Activated naive CD8-positive, alpha-beta T cell treated with anti-CD3 and anti-CD28 coated beads for 36 hours (primary cell): ENCODE measurements around the gene PACRG. TPM values are rescaled to one million over a fixed set of nuclear protein-coding genes. Genes with fewer than 3 reads are reported as not detected.

ENCODE experiments used
- DNase-seq: peaks from one replicate; pipeline ENCODE4 v3.0.0; 2021
- H3K27ac Mint-ChIP-seq: one replicate; pipeline ENCODE4 v1.8.0; 2022; ENCODE audit warnings: mild to moderate bottlenecking, moderate library complexity, mixed read lengths
- H3K27me3 Mint-ChIP-seq: one replicate; pipeline ENCODE4 v1.8.0; 2022; ENCODE audit warnings: mild to moderate bottlenecking, mixed read lengths
- H3K36me3 Mint-ChIP-seq: one replicate; pipeline ENCODE4 v1.8.0; 2021; ENCODE audit warnings: mild to moderate bottlenecking, mixed read lengths
- H3K4me1 Mint-ChIP-seq: one replicate; pipeline ENCODE4 v1.8.0; 2021; ENCODE audit warnings: mixed read lengths
- H3K4me3 Mint-ChIP-seq: one replicate; pipeline ENCODE4 v1.8.0; 2022; ENCODE audit warnings: mild to moderate bottlenecking, moderate library complexity, mixed read lengths
- H3K9me3 Mint-ChIP-seq: one replicate; pipeline ENCODE4 v1.8.0; 2022; ENCODE audit warnings: mixed read lengths
- total RNA-seq, 2 experiments: library from RNA; stranded (reverse); gene quantifications; one replicate each; pipeline ENCODE4 v1.2.3, GENCODE V29; 2021

The PACRG gene
- total RNA-seq, 2 experiments from 2014 or later: 0.50 TPM; not detected in 1

DNA sequence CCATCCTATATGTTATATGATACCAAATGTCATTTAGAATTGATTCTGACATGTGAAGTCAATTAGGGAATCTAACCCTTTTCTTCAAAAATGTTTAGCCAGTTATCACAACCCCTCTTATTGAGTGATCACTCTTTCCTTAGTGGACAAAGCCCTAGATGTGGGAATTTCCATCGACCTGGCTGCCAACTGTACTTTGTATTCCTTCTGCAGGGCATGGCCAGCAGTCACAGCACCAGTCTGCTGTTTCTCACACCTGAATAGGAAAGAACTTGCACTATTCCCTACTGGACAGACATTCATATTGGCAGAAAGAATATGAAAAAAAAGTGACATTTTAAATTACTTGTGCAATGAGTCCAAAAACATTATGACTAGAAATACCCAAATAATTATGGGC is 271.0 kb downstream of the PACRG start:
- no peaks in the 10 kb centered on the region for H3K36me3 Mint-ChIP-seq
- no peaks in the 10 kb centered on the region for H3K27me3 Mint-ChIP-seq
- peaks cover 3% of the 10 kb centered on the region for H3K4me1 Mint-ChIP-seq
- DNase-seq: no peak
- no peak overlapping the region for H3K4me3 Mint-ChIP-seq
- peaks cover 5% of the 10 kb centered on the region for H3K9me3 Mint-ChIP-seq
- H3K27ac Mint-ChIP-seq: no peak overlapping the region

DNA sequence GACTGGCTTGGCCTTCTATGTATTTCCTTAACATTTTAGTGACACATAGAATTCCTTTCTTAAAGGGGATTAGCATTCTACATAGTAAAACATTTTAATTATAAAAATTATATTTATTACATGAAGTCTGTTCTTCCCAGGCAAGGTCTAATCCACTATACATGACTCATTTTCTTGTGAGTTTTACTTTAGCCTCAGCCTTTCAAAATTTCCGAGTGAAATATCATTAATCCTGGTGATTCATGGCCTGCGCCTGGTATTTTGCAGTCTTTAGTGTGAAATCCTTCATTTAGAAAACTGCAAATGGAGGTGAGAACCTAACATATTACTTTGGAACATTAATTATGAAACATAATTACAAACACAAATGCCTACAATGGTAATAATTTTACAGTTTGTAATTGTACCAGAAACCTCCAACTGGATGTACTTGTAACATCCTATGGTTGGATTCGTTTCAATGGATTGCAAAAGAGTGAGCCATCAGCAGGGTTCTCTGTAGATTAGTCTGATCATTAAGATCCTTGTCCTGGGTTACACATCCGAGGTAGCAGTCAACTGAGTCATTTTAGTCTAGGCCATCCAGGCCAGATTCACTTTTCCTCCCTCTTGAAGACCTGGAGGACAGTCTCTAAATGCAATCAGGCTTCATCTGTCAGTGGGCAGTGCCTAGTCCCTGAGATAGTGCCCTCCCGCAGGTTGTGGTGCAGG is 272.0 kb downstream of the PACRG start:
- H3K4me3 Mint-ChIP-seq: no peak overlapping the region
- H3K4me1 Mint-ChIP-seq: peaks cover 3% of the 10 kb centered on the region
- no peaks in the 10 kb centered on the region for H3K36me3 Mint-ChIP-seq
- H3K27me3 Mint-ChIP-seq: no peaks in the 10 kb centered on the region
- peaks cover 8% of the 10 kb centered on the region for H3K9me3 Mint-ChIP-seq
- DNase-seq: no peak
- no peak overlapping the region for H3K27ac Mint-ChIP-seq

DNA sequence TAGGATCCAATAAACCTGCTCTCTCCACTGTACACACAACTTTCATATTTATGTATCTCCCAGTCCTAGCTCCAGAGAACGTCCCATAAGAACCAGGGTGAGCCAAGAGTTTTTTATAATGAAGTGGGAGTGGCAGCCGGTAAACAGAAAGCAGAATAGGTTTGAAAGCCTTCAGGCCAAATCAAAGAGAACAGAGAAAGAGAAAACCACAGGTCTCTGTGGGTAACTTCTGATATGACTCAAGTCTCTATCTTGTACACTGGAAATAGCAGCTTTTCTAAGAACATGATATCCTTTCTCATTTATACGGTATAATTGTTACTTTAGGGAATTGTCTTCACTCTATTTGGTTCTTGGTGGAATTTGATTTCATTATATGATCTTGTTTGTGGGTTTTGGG is 273.6 kb downstream of the PACRG start:
- Mint-ChIP-seq H3K27ac (no peak overlapping the region), H3K27me3 (no peaks in the 10 kb centered on the region), H3K4me1 (peaks cover 3% of the 10 kb centered on the region), H3K4me3 (no peak overlapping the region), H3K9me3 (peaks cover 4% of the 10 kb centered on the region), H3K36me3 (no peaks in the 10 kb centered on the region)
- no peak for DNase-seq

DNA sequence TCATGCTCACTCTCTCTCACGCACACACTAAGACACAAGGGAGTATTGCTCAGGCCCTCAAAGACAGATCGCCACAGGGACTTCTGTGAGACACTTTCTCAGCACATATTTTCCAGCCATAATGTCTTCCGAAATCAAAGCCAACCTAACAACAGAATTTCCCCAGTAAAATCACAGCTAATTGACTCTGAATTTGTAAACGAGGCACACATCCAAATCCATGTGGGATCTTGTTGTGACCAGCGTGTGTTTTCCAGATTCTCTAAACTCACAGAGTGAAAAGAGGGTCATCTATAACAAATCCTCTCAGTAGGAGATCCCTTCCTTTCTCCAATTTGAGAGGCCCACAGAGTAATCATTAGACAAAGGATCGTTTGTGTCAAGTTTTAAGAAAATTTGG is 280.4 kb downstream of the PACRG start:
- no peak for DNase-seq
- no peaks in the 10 kb centered on the region for H3K36me3 Mint-ChIP-seq
- H3K9me3 Mint-ChIP-seq: peaks cover 5% of the 10 kb centered on the region
- no peak overlapping the region for H3K4me3 Mint-ChIP-seq
- H3K27me3 Mint-ChIP-seq: no peaks in the 10 kb centered on the region
- no peaks in the 10 kb centered on the region for H3K4me1 Mint-ChIP-seq
- no peak overlapping the region for H3K27ac Mint-ChIP-seq

DNA sequence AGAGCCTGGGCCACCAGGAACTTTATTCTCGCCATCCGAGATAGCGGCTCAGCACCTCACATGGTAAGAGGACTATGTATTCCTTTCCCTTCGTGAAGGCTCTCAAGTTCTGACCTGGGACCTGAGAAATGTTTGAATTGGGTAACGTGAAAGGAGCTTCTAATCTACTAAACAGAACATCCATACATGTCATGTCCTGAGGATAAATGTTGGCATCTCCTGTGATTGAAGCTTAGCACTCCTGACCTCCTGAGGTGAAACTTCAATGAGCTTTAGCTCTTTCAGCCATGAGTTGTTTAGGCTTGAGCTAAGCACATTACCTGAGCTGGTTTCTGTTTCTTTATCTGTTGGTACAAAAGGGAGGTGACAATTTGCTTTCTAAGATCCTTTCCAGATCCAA is 280.9 kb downstream of the PACRG start:
- no peaks in the 10 kb centered on the region for H3K36me3 Mint-ChIP-seq
- no peak overlapping the region for H3K27ac Mint-ChIP-seq
- DNase-seq: no peak
- H3K4me1 Mint-ChIP-seq: no peaks in the 10 kb centered on the region
- peaks cover 5% of the 10 kb centered on the region for H3K9me3 Mint-ChIP-seq
- no peak overlapping the region for H3K4me3 Mint-ChIP-seq
- no peaks in the 10 kb centered on the region for H3K27me3 Mint-ChIP-seq

DNA sequence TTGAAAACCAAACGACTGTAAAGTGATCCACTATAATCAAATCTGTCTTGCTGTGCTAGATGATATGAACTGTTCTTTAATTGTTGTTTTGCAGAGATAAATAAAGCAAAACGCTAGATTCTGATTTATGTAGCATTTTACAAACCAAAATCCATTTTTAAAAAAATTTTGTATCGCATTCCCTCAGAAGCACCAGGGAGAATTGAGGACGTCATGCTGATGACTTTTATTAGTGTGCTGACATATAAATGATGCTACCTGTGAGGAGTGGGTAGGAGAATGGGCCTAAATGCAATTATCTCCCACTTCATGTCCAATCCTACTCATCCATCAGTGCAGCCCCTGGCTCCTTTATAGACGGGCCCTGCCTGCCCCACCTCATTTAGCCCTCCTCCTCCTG is 282.4 kb downstream of the PACRG start:
- no peak overlapping the region for H3K27ac Mint-ChIP-seq
- no peaks in the 10 kb centered on the region for H3K4me1 Mint-ChIP-seq
- H3K27me3 Mint-ChIP-seq: no peaks in the 10 kb centered on the region
- no peak overlapping the region for H3K4me3 Mint-ChIP-seq
- H3K9me3 Mint-ChIP-seq: peaks cover 2% of the 10 kb centered on the region
- DNase-seq: no peak
- H3K36me3 Mint-ChIP-seq: no peaks in the 10 kb centered on the region

DNA sequence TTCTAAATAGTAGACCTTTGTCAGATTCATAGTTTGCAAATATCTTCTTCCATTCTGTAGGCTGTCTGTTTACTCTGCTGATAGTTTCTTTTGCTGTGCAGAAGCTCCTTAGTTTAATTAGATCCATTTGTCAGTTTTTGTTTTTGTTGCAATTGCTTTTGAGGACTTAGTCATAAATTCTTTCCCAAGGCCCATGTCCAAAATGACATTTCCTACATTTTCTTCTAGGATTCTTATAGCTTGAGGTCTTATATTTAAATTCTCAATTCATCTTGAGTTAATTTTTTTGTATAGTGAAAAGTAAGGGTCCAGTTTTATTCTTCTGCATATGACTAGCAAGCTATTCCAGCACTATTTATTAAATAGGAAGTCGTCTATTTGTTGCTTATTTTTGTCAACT is 287.0 kb downstream of the PACRG start:
- Mint-ChIP-seq H3K4me1 (no peaks in the 10 kb centered on the region), H3K4me3 (no peak overlapping the region), H3K36me3 (no peaks in the 10 kb centered on the region), H3K27ac (no peak overlapping the region), H3K27me3 (no peaks in the 10 kb centered on the region), H3K9me3 (peaks cover 2% of the 10 kb centered on the region)
- no peak for DNase-seq

DNA sequence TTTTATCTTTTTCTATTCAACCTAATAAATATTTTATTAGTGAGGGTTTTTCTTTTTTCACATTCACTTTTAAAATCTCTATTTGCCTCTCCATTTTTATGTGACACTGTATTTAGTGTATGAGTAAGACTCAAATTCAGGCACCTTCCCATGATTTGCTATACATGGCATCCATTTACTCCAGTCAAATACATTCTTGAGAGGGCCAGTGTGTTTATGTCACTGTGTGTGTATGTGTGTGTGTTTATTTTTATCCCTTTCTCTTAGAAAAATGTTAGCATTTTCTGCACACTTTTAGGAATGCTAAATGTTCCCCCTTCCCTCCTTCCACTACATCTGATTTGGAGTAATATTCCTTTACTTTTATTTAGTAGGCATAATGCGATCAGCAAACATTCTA is 290.0 kb downstream of the PACRG start:
- Mint-ChIP-seq H3K36me3 (no peaks in the 10 kb centered on the region), H3K27me3 (no peaks in the 10 kb centered on the region), H3K4me1 (no peaks in the 10 kb centered on the region), H3K27ac (no peak overlapping the region), H3K9me3 (peaks cover 9% of the 10 kb centered on the region), H3K4me3 (no peak overlapping the region)
- DNase-seq: no peak

DNA sequence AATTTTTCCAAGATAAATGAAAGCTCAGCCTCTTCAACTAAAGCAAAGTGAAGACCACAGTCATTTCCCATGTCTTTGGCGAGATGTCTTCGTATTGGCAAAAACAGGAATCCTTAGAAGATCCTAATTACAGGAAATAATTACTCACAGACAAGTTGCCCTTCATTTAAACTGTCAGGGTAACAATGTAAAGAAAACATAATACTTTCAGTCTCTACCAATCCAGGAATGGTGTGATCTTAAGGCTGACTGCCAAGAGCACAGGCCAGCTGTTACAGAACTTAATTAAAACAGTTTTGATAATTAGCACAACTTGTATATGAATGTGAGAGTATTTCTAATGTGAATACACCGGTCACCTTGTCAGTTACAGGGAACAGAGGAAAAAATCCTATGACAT is 292.2 kb downstream of the PACRG start:
- no peaks in the 10 kb centered on the region for H3K27me3 Mint-ChIP-seq
- no peak overlapping the region for H3K27ac Mint-ChIP-seq
- no peaks in the 10 kb centered on the region for H3K36me3 Mint-ChIP-seq
- H3K4me1 Mint-ChIP-seq: no peaks in the 10 kb centered on the region
- peaks cover 19% of the 10 kb centered on the region for H3K9me3 Mint-ChIP-seq
- DNase-seq: no peak
- no peak overlapping the region for H3K4me3 Mint-ChIP-seq

DNA sequence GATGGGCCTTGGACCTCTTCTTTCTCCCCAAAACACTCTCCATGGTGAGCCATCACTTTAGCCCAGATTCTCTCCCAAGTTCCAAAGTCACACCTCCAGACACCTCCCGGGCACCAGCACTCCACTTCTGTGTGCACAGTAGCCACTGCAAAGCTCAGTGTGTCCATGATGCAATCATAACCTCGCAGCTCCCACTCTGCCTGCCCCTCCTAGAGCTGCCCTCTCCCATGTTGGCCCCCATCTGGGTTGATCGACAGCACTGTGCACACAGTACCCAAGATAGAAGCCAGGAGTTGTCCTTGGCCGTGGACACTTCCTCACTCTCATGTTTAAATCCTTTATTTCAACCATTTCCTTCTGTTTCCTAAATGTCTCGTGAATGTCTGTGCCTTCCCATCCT is 293.3 kb downstream of the PACRG start:
- Mint-ChIP-seq H3K27ac (no peak overlapping the region), H3K4me1 (no peaks in the 10 kb centered on the region), H3K36me3 (no peaks in the 10 kb centered on the region), H3K27me3 (no peaks in the 10 kb centered on the region), H3K4me3 (no peak overlapping the region), H3K9me3 (peaks cover 19% of the 10 kb centered on the region)
- no peak for DNase-seq

DNA sequence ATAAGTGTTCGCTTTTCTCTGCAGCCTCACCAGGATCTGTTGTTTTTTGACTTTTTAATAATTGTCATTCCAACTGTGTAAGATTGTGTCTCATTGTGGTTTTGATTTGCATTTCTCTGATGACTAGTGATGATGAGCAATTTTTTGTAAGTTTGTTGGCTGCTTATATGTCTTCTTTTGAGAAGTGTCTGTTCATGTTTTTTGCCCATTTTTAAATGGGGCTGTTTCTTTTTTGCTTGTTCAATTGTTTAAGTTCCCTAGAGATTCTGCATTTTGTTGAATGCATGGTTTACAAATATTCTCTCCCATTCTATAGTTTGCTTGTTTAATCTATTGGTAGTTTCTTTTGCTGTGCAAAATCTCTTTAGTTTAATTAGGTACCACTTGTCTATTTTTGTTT is 295.9 kb downstream of the PACRG start:
- Mint-ChIP-seq H3K36me3 (no peaks in the 10 kb centered on the region), H3K27ac (no peak overlapping the region), H3K27me3 (no peaks in the 10 kb centered on the region), H3K4me3 (no peak overlapping the region), H3K9me3 (peaks cover 20% of the 10 kb centered on the region), H3K4me1 (no peaks in the 10 kb centered on the region)
- DNase-seq: no peak

DNA sequence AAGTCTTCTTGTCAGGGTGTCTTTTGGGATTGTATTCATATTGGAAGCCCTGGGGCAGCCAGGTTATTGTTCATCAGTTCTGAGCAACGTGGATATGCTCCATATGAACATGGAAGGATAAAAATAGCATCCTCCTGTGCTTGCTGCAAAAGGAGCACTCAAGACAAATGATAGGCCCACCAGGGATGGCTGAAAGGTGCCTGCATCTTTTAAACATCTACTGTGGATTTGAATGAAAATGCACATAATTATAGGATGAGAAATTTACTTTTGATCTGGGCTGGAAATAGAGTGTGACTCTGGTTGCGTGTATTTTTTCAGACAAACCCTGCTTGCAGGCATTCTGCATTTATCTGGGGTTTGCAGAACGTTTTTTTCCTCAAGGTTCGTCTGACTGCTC is 299.1 kb downstream of the PACRG start:
- Mint-ChIP-seq H3K27me3 (no peaks in the 10 kb centered on the region), H3K4me3 (no peak overlapping the region), H3K4me1 (no peaks in the 10 kb centered on the region), H3K9me3 (peaks cover 12% of the 10 kb centered on the region), H3K27ac (no peak overlapping the region), H3K36me3 (no peaks in the 10 kb centered on the region)
- DNase-seq: no peak

DNA sequence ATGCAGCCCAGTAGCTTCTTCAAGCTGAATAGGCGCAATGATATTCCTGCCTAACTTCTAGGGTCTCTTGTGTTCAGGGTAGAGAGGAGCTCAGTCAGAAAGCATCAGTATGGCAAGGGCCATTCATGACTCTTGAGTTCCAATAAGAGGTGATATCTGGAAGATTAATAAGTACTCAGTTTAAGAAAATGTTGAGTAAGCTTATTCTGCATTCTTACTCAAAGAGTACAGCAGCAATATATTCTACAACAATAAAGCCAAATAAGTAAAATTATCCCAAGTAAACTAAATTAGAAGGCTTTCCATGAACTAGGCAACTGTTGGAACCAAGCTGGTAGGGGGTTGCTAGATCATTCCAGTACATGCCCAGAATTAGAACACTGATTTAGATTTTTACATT is 303.2 kb downstream of the PACRG start:
- no peak for DNase-seq
- H3K36me3 Mint-ChIP-seq: no peaks in the 10 kb centered on the region
- H3K27me3 Mint-ChIP-seq: no peaks in the 10 kb centered on the region
- no peaks in the 10 kb centered on the region for H3K4me1 Mint-ChIP-seq
- H3K4me3 Mint-ChIP-seq: no peak overlapping the region
- H3K9me3 Mint-ChIP-seq: peaks cover 5% of the 10 kb centered on the region
- no peak overlapping the region for H3K27ac Mint-ChIP-seq

DNA sequence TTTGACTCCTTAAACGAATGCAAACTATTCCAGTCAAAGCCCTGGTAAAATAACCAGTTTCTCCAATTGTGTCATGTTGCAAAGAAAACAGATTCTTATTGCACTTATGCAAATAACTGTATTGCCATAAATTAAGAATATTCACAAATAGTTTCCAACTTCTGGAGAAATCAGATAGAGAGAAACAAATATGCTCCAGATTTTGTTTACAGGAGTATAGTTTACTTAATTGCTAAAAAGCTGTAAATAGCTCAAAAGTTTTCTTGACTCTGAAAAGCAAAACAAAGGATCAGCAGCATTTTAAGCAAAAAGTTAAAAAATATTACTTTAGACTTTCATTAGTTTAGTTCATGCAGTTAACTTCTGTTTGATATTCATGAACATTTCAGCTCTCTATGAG is 304.2 kb downstream of the PACRG start:
- Mint-ChIP-seq H3K4me1 (no peaks in the 10 kb centered on the region), H3K36me3 (no peaks in the 10 kb centered on the region), H3K27me3 (no peaks in the 10 kb centered on the region), H3K27ac (no peak overlapping the region), H3K4me3 (no peak overlapping the region), H3K9me3 (peaks cover 5% of the 10 kb centered on the region)
- no peak for DNase-seq

DNA sequence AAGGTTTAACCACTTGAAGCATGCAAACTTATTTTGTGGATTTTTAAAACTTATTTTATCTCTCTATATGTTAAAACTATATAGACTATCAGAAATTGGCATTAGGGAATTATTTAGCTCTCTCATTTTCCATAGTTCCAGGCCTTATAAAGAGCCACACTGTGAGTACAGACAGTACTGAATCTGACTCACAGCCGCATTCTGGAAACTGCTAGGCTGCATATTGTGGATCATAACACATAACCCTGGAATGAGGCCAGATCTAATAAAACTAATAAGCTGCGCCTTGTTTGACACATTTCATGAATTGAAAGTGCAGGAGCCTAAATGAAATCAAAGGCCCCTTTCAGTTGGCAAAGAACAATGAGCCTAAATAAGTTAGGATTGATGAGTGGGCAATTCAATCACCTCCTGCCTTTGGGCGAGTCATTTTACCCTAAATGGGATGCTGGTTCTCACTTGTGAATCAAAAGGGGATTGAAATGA is 308.4 kb downstream of the PACRG start:
- Mint-ChIP-seq H3K4me1 (no peaks in the 10 kb centered on the region), H3K27ac (no peak overlapping the region), H3K27me3 (no peaks in the 10 kb centered on the region), H3K4me3 (no peak overlapping the region), H3K36me3 (no peaks in the 10 kb centered on the region), H3K9me3 (peaks cover 8% of the 10 kb centered on the region)
- no peak for DNase-seq

DNA sequence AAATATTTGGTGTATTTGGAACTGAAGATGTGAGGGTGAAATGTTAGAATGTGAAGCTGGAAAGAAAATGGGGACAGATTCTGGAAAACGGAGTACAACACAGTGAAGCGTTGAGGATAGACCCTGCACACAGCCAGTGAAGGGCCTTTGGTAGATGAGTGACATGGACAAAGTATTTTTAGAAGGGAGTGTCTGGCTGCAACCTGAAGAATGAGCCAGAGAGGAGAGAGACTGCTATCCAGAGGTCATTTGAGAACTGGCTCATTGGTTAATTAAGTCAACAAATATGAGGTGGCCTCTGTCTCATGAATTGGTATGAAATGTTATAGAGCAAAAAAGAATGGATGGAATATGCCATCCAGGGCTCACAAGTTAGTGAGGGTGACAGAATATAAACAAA is 310.5 kb downstream of the PACRG start:
- Mint-ChIP-seq H3K27ac (no peak overlapping the region), H3K4me3 (no peak overlapping the region), H3K36me3 (no peaks in the 10 kb centered on the region), H3K27me3 (no peaks in the 10 kb centered on the region), H3K4me1 (no peaks in the 10 kb centered on the region), H3K9me3 (peaks cover 10% of the 10 kb centered on the region)
- no peak for DNase-seq
